ENCODE measurements around the gene TMEM132A. TPM values are rescaled to one million over a fixed set of nuclear protein-coding genes. Genes with fewer than 3 reads are reported as not detected.

Gene TMEM132A
- total and polyA plus RNA-seq, 9 of the 15 experiments (the other 6 are each of a cell fraction or from before 2014, with no cell fraction given), result 0.04 to 1.1 (median 0.18) TPM; not detected in 4

DNA sequence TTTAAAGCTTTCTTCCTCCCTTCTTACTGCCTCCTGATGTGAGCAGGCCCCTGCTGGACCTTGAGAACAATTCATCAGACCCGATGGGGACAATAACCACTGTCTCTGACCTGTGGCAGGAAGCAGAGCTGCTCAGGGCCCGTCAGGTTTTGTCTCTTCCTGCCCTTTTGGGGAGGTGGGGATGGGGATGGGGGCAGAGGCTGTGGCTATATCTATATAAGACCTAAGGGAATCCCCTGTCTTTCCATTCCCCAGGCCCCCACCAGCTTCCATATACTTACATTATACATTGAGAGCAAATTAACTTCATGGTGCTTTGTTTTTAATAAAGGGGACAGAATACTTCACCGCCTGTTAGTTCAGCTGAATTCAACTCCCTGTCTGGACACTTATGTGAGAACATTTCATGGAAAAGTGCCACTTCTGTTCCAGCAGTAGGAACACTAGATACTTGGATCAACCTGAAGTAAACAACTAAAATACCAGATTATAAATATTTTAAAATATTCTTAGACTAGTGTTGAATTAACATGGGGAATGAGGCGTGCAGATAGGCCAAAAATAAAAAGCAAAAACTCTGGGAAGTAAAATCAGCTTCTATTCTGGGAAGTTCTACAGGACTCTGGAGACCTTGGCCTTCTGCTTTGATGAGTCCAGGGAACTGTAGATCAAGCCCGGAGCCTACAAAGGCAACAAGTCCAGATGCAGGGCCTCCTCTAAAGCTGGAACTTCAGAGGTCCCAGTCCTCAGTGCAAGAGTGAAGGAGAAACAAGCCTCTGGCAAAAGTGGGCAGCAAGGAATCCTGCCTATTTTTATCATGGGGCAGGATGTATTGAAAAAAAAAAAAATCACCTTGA, 45.8 kb upstream of the TMEM132A start:
- ATAC-seq (no peak), DNase-seq (ENCODE audit: extremely low read depth in 1 of 4, low spot score in 3 of 4) (no peak), FAIRE-seq (no peak)
- Histone ChIP-seq H3K4me1 (replicated peaks in 1 of 2; ENCODE audit: control insufficient read depth in 2 of 2, insufficient read depth in 2 of 2, low read length in 2 of 2) (peaks cover 0 to 6% of the 10 kb centered on the region in 2 experiments; a peak in 3 of 5 replicates), H4K20me1 (replicated peaks; ENCODE audit: control insufficient read depth, insufficient read depth, low read length) (no peaks in the 10 kb centered on the region), H3K27ac (ENCODE audit: extremely low read depth, low read depth, low read length) (no peak overlapping the region), H3K9me1 (ENCODE audit: control insufficient read depth, insufficient read depth, low read length) (peaks cover 3% of the 10 kb centered on the region), H3K36me3 (ENCODE audit: control insufficient read depth, insufficient read depth, low read length) (peaks cover 19% of the 10 kb centered on the region; the same call in 2 of the 3 replicates), H3K27me3 (ENCODE audit: control insufficient read depth in 2 of 2, insufficient read depth in 2 of 2, low read length in 2 of 2) (no peaks in the 10 kb centered on the region), H3K4me2 (ENCODE audit: insufficient read depth, low read length) (no peak overlapping the region), H2AFZ (ENCODE audit: low read depth, low read length) (no peak overlapping the region), H3K9me3 (replicated peaks; ENCODE audit: control insufficient read depth, insufficient read depth, low read depth, low read length) (no peaks in the 10 kb centered on the region), H3K79me2 (ENCODE audit: control insufficient read depth, insufficient read depth, low read length) (no peaks in the 10 kb centered on the region), H3K4me3 (no peak overlapping the region), H3K9ac (ENCODE audit: insufficient read depth in 1 of 2, low read depth in 2 of 2, low read length in 2 of 2) (no peak overlapping the region)
- BruUV-seq (replicated peaks), result no TSS peak
- 71% methylated on average over 5 of the region's 5 CpGs for WGBS (ENCODE audit: insufficient coverage, low coverage, missing lambda C conversion rate)
- CTCF ChIA-PET (ENCODE audit: low intra/inter-chr PET ratio), result interaction anchor here (0.6 kb wide), 1 partner anchor 267 kb away, joined by 4 read pairs; no protein-coding TSS in a partner anchor
- POLR2A ChIA-PET, result interaction anchor here (1.1 kb wide), 1 partner anchor 9 kb away, joined by 3 read pairs; no protein-coding TSS in a partner anchor
- TF ChIP-seq SOX6 (IDR thresholded peaks at IDR 0.05) (no peak), ZFP1 (CRISPR knock-in tag; IDR thresholded peaks at IDR 0.05) (no peak), ILK (tag; IDR thresholded peaks at IDR 0.05; ENCODE audit: borderline replicate concordance, low read depth) (no peak), DIDO1 (tag; IDR thresholded peaks at IDR 0.05; ENCODE audit: low read depth) (no peak), CXXC5 (CRISPR knock-in tag; IDR thresholded peaks at IDR 0.05) (no peak), LCOR (CRISPR knock-in tag; IDR thresholded peaks at IDR 0.05) (no peak), MYBL2 (IDR thresholded peaks at IDR 0.05; ENCODE audit: low read depth) (no peak), MYBL2 (CRISPR knock-in tag; IDR thresholded peaks at IDR 0.05; ENCODE audit: borderline replicate concordance) (no peak), ILF3 (IDR thresholded peaks at IDR 0.05; ENCODE audit: borderline replicate concordance) (no peak), KLF1 (tag; IDR thresholded peaks at IDR 0.05) (no peak), TSC22D4 (tag; IDR thresholded peaks at IDR 0.05) (no peak), ZNF77 (CRISPR knock-in tag; IDR thresholded peaks at IDR 0.05) (no peak), MXI1 (IDR thresholded peaks at IDR 0.05; ENCODE audit: low read depth, low read length) (no peak)
- TF ChIP-seq, protein P1, sequence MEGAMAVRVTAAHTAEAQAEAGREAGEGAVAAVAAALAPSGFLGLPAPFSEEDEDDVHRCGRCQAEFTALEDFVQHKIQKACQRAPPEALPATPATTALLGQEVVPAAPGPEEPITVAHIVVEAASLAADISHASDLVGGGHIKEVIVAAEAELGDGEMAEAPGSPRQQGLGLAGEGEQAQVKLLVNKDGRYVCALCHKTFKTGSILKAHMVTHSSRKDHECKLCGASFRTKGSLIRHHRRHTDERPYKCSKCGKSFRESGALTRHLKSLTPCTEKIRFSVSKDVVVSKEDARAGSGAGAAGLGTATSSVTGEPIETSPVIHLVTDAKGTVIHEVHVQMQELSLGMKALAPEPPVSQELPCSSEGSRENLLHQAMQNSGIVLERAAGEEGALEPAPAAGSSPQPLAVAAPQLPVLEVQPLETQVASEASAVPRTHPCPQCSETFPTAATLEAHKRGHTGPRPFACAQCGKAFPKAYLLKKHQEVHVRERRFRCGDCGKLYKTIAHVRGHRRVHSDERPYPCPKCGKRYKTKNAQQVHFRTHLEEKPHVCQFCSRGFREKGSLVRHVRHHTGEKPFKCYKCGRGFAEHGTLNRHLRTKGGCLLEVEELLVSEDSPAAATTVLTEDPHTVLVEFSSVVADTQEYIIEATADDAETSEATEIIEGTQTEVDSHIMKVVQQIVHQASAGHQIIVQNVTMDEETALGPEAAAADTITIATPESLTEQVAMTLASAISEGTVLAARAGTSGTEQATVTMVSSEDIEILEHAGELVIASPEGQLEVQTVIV (CRISPR knock-in tag; IDR thresholded peaks at IDR 0.05; ENCODE audit: borderline replicate concordance), result no peak
- intact Hi-C loops (cut with micrococcal nuclease), result no loop called here
- in situ Hi-C loops (cut with MboI), result no loop called here
